ENCODE data around the gene LMO7.

Gene LMO7

DNA sequence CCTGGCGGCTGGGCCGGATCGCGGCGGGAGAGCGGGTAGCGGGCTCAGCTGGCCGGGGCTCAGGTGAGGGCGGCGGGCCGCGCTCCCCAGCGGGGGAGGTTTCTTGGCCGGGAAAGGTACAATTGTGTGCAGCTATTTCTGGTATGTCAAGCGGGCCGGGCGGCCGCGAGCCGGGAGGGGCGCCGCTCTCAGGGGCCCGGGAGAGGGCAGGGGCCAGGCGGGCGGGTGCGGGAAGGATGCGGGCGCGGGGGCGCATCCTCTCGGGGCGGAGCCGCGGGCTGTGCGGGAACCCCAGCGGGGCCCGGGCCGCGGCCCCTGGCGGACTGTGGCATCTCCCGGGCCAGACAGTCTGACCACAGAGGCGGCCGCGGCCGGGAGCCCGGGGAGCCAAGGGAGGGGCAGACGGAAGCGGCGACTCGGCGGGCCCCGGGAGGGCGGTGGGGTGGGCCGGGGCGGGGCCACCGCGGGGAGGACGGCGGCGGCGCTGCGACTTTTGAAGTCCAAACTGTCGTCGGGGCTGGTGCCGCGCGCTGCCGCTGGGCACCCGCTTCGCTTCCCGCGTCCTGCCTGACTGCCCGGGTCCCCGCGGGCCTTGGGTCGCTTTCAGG is at the start of gene LMO7:
Gene LMO7 (plus strand): TSS at position 503 of the 608 bp plus-strand sequence. CDS start 328 bp downstream, outside the sequence.
- ChIA-PET CTCF (no interaction called here), POLR2A (interaction anchor here (0.6 to 2.5 kb wide), 5 partner anchors 8 to 100 kb away, joined by 3 to 13 read pairs (median 4); no protein-coding TSS in a partner anchor)
- TF ChIP-seq, protein P1, sequence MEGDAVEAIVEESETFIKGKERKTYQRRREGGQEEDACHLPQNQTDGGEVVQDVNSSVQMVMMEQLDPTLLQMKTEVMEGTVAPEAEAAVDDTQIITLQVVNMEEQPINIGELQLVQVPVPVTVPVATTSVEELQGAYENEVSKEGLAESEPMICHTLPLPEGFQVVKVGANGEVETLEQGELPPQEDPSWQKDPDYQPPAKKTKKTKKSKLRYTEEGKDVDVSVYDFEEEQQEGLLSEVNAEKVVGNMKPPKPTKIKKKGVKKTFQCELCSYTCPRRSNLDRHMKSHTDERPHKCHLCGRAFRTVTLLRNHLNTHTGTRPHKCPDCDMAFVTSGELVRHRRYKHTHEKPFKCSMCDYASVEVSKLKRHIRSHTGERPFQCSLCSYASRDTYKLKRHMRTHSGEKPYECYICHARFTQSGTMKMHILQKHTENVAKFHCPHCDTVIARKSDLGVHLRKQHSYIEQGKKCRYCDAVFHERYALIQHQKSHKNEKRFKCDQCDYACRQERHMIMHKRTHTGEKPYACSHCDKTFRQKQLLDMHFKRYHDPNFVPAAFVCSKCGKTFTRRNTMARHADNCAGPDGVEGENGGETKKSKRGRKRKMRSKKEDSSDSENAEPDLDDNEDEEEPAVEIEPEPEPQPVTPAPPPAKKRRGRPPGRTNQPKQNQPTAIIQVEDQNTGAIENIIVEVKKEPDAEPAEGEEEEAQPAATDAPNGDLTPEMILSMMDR (IDR thresholded peaks at IDR 0.05; ENCODE audit: insufficient read depth, low read length, missing control alignments), result no peak
- H3K4me3 ChIP-seq (ENCODE audit: low read depth, low read length), result peak within 1 kb of the TSS; percentile 97
- DNase-seq (ENCODE audit: low read depth, low spot score), result no peak

DNA sequence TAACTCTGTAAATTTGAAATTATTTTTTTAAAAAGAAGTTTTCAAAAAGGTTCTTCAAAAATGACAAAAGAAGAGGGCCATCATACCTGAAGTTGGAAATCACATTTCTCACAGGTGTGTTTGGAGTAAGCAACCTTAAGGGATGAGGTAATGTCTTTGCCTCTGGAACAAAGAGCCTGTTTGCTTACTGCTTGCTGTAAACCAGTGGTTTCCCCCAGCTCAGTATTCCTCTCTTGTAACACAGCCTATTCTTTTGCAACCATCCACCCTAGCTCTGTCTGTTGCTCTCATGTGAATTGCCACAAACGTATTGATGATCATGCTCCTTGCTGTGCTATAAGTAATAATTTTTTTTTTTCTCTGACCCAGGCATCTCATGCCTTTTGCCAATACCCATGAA is 48.5 kb upstream of the LMO7 start:
- ChIA-PET POLR2A (no interaction called here), CTCF (no interaction called here)
- DNase-seq (ENCODE audit: low read depth, low spot score), result no peak
- H3K4me3 ChIP-seq (ENCODE audit: low read depth, low read length), result no peak overlapping the region
- TF ChIP-seq, protein P1 (IDR thresholded peaks at IDR 0.05; ENCODE audit: insufficient read depth, low read length, missing control alignments), result no peak

DNA sequence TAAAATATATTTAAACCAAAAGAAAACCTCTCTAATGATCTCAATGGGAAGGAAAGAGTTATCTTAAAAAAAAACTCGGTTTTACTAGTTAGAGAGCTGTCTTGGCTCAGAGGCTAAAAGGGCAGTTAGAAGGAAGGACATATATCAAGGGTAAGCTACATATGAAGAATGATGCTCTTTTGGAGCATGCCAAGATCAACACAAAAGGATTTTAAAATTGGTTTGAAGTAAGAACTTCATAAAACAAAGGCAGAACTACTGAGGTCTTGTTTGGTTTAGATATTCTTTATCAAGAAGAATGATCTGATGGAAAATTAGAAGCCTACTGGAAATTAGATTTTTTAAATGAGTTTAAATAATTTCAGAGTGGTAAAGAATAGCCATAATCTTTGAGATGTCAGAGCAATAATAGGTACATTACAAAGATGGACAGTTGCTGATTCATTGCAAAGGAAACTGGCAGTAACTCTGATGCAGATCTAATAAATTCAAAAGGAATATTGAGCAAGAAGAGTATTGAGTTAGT is 39.4 kb upstream of the LMO7 start:
- POLR2A ChIA-PET, result no interaction called here
- no peak for DNase-seq (ENCODE audit: low read depth, low spot score)
- TF ChIP-seq, protein P1 (IDR thresholded peaks at IDR 0.05; ENCODE audit: insufficient read depth, low read length, missing control alignments), result no peak
- no peak overlapping the region for H3K4me3 ChIP-seq (ENCODE audit: low read depth, low read length)
- CTCF ChIA-PET, result no interaction called here

DNA sequence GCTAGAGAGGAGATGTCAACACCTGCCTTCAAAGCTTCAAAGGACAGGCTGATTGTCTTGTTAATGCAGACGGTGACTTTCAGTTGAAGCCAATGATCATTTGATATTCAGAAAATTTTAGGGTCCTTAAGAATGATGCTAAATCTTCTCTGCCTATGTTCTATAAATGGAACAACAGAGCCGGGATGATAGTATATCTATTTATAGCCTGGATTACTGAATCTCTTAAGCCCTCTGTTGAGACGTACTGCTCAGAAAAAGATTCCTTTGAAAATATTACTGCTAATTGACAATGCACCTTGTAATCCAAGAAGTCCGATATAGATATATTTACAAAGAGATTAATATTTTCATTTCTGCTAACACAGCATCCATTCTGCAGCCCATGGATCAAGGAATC is 35.8 kb upstream of the LMO7 start:
- ChIA-PET CTCF (interaction anchor here (1.5 to 1.6 kb wide), 2 partner anchors 15 to 21 kb away, joined by 4 to 5 read pairs; no protein-coding TSS in a partner anchor), POLR2A (no interaction called here)
- H3K4me3 ChIP-seq (ENCODE audit: low read depth, low read length), result no peak overlapping the region
- no peak for DNase-seq (ENCODE audit: low read depth, low spot score)
- TF ChIP-seq, protein P1 (IDR thresholded peaks at IDR 0.05; ENCODE audit: insufficient read depth, low read length, missing control alignments), result no peak

DNA sequence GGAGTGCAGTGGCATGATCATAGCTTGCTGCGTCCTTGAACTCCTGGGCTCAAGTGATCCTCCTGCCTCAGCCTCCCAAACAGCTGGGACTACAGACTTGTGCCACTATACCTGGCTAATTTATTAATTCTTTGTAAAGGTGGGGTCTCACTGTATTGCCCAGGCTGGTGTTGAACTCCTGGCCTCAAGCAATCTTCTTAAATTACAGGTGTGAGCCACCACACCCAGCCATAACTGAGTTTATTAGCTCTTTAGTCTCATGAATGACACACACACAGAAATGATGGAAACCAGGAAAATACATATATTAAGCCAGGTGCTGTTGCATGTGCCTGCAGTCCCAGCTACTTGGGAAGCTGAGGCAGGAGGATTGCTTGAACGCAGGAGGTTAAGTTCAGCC is 33.1 kb upstream of the LMO7 start:
- no peak for DNase-seq (ENCODE audit: low read depth, low spot score)
- ChIA-PET POLR2A (no interaction called here), CTCF (interaction anchor here (1.1 kb wide), 1 partner anchor 11 kb away, joined by 3 read pairs; no protein-coding TSS in a partner anchor)
- no peak overlapping the region for H3K4me3 ChIP-seq (ENCODE audit: low read depth, low read length)
- TF ChIP-seq, protein P1 (IDR thresholded peaks at IDR 0.05; ENCODE audit: insufficient read depth, low read length, missing control alignments), result no peak

DNA sequence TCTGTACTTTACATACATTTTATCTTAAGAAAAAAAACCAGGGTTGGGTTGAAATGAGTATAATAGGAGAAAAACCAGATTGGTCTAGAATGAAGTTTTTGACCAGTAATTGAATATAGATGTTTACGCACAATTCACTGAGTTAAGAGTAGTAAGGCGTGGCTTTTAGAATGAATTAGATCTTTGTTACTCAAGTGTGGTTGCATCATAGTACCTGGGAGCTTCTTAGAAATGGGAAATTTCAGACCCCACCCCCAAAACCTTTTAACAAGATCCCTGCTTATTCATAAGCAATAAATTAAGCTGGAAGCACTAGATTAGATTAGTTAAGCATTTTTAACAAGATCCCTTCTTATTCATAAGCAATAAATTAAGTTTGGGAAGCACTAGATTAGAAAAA is 28.7 kb upstream of the LMO7 start:
- CTCF ChIA-PET, result no interaction called here
- H3K4me3 ChIP-seq (ENCODE audit: low read depth, low read length), result no peak overlapping the region
- no peak for DNase-seq (ENCODE audit: low read depth, low spot score)
- TF ChIP-seq, protein P1 (IDR thresholded peaks at IDR 0.05; ENCODE audit: insufficient read depth, low read length, missing control alignments), result no peak
- POLR2A ChIA-PET, result no interaction called here

All from AG04449 (cell line).